H1 (cell line): ENCODE data around the gene MYOD1. TPM values are rescaled to one million over a fixed set of nuclear protein-coding genes. Genes with fewer than 3 reads are reported as not detected.

Experiments
- CTCF ChIA-PET: fragments of 300-600 bp; sonication (Branson Sonifier 250); formaldehyde crosslinking; loops from one replicate; lab custom pipeline; 2021; ENCODE audit not compliant: partially characterized antibody; lab: Charles Lee
- POLR2A ChIA-PET: fragments of 300-600 bp; sonication (Branson Sonifier 250); formaldehyde crosslinking; loops from one replicate; lab custom pipeline; 2021; ENCODE audit warnings: inconsistent platforms; ENCODE audit not compliant: partially characterized antibody; lab: Charles Lee
- DNase-seq, 2 experiments: peaks; one replicate each; pipeline versions ENCODE4 v3.0.0 to v3.0.0-alpha.2; 2010 to 2022; ENCODE audit warnings: low spot score in 2 of 2, low read depth in 1 of 2, mixed read lengths in 1 of 2
- FAIRE-seq: peaks from 2 replicates; lab custom pipeline; 2011; peaks lifted over from hg19 to GRCh38; lab: Jason Lieb, UNC
- H2AFZ ChIP-seq: 2 replicates; pipeline ENCODE4 v1.8.1; 2012; ENCODE audit warnings: low read length, inconsistent platforms
- H2AK5ac ChIP-seq: 2 replicates; pipeline ENCODE4 v1.6.1; 2013; ENCODE audit warnings: low read depth, low read length
- H2BK120ac ChIP-seq: replicated peaks from 2 replicates; pipeline ENCODE3; 2013; ENCODE audit warnings: low read depth, low read length, inconsistent platforms
- H2BK12ac ChIP-seq: 2 replicates; pipeline ENCODE4 v1.6.1; 2013; ENCODE audit warnings: low read depth, low read length
- H2BK15ac ChIP-seq: 2 replicates; pipeline ENCODE4 v1.6.1; 2013; ENCODE audit warnings: low read length
- H2BK20ac ChIP-seq: 2 replicates; pipeline ENCODE4 v1.6.1; 2013; ENCODE audit warnings: low read length
- H2BK5ac ChIP-seq: 2 replicates; pipeline ENCODE4 v1.6.1; 2013; ENCODE audit warnings: low read depth, low read length
- H3K14ac ChIP-seq: 2 replicates; pipeline ENCODE4 v1.6.1; 2013; ENCODE audit warnings: inconsistent platforms; ENCODE audit not compliant: insufficient read length
- H3K18ac ChIP-seq: 2 replicates; pipeline ENCODE4 v1.6.1; 2013; ENCODE audit warnings: low read length; ENCODE audit errors: extremely low read depth
- H3K23ac ChIP-seq: 2 replicates; pipeline ENCODE4 v1.6.1; 2013; ENCODE audit warnings: inconsistent platforms; ENCODE audit not compliant: insufficient read length
- H3K23me2 ChIP-seq: 2 replicates; pipeline ENCODE4 v1.6.1; 2013; ENCODE audit warnings: low read depth, low read length
- H3K27ac ChIP-seq: 2 replicates; pipeline ENCODE4 v1.6.1; 2011; ENCODE audit warnings: low read depth, low read length, inconsistent platforms
- H3K27me3 ChIP-seq, 4 experiments: replicated peaks in 1 of 4; 1 replicate in 1 of 4; 2 replicates in 3 of 4; pipeline versions ENCODE4 v1.6.1 to v1.8.1; 2011 to 2013; ENCODE audit warnings: low read length in 3 of 4, mild to moderate bottlenecking in 3 of 4, inconsistent platforms in 2 of 4, mixed read lengths in 2 of 4, moderate library complexity in 1 of 4; ENCODE audit not compliant: control insufficient read depth in 3 of 4, insufficient read depth in 3 of 4; ENCODE audit errors: extremely low read depth in 1 of 4
- H3K36me3 ChIP-seq, 4 experiments: 2 replicates each; pipeline versions ENCODE4 v1.6.1 to v1.8.1; 2011 to 2013; ENCODE audit warnings: mild to moderate bottlenecking in 4 of 4, low read length in 3 of 4, moderate library complexity in 2 of 4, control low read depth in 1 of 4, inconsistent platforms in 1 of 4; ENCODE audit not compliant: insufficient read depth in 4 of 4, control insufficient read depth in 2 of 4
- H3K4ac ChIP-seq: replicated peaks from 2 replicates; pipeline ENCODE3; 2013; ENCODE audit warnings: low read length, low read depth, mixed read lengths, inconsistent platforms; ENCODE audit not compliant: insufficient read length
- H3K4me1 ChIP-seq, 4 experiments: replicated peaks in 1 of 4; 1 replicate in 1 of 4; 2 replicates in 3 of 4; pipeline versions ENCODE4 v1.6.1 to v1.8.1; 2011 to 2013; ENCODE audit warnings: low read length in 3 of 4, inconsistent platforms in 2 of 4, mixed read lengths in 1 of 4; ENCODE audit not compliant: insufficient read depth in 4 of 4, control insufficient read depth in 3 of 4
- H3K4me2 ChIP-seq, 2 experiments: 2 replicates each; pipeline versions ENCODE4 v1.6.1 to v1.8.1; 2011 to 2013; ENCODE audit warnings: low read depth in 2 of 2, low read length in 2 of 2, control low read depth in 1 of 2, inconsistent platforms in 1 of 2, mild to moderate bottlenecking in 1 of 2; ENCODE audit not compliant: insufficient read depth in 1 of 2
- H3K4me3 ChIP-seq, 4 experiments: fragments of 200-600, 300-600 bp in 1 of 4; sonication (generic), shearing (Covaris generic), sonication (Bioruptor Twin) in 1 of 4; 2 replicates each; pipeline versions ENCODE4 v1.5.1 to v1.8.1; 2011 to 2016; ENCODE audit warnings: low read length in 4 of 4, low read depth in 3 of 4, control low read depth in 2 of 4, inconsistent platforms in 2 of 4, mild to moderate bottlenecking in 2 of 4, mixed read lengths in 1 of 4, moderate library complexity in 1 of 4; ENCODE audit not compliant: insufficient read depth in 2 of 4; ENCODE audit errors: extremely low read depth in 1 of 4
- H3K56ac ChIP-seq: replicated peaks from 2 replicates; pipeline ENCODE3; 2013; ENCODE audit warnings: low read depth, mild to moderate bottlenecking, mixed read lengths, low read length, inconsistent platforms; ENCODE audit not compliant: insufficient read length
- H3K79me1 ChIP-seq: 2 replicates; pipeline ENCODE4 v1.6.1; 2013; ENCODE audit warnings: low read depth, low read length, control low read depth
- H3K79me2 ChIP-seq, 2 experiments: 2 replicates each; pipeline versions ENCODE4 v1.6.1 to v1.8.1; 2012 to 2013; ENCODE audit warnings: low read length in 2 of 2, mild to moderate bottlenecking in 2 of 2, inconsistent platforms in 1 of 2; ENCODE audit not compliant: insufficient read depth in 2 of 2, control insufficient read depth in 1 of 2
- H3K9ac ChIP-seq, 4 experiments: replicated peaks in 1 of 4; 1 replicate in 1 of 4; 2 replicates in 3 of 4; pipeline versions ENCODE4 v1.6.1 to v1.8.1; 2011 to 2013; ENCODE audit warnings: low read depth in 3 of 4, low read length in 3 of 4, control low read depth in 2 of 4, mild to moderate bottlenecking in 2 of 4, moderate library complexity in 2 of 4, inconsistent platforms in 1 of 4; ENCODE audit errors: extremely low read depth in 1 of 4
- H3K9me3 ChIP-seq, 2 experiments: 2 replicates each; pipeline versions ENCODE4 v1.6.1 to v1.8.1; 2012 to 2013; ENCODE audit warnings: mild to moderate bottlenecking in 2 of 2, moderate library complexity in 2 of 2, control low read depth in 1 of 2, inconsistent platforms in 1 of 2, low read depth in 1 of 2, low read length in 1 of 2, mixed read lengths in 1 of 2; ENCODE audit not compliant: insufficient read depth in 2 of 2
- H4K20me1 ChIP-seq, 2 experiments: replicated peaks in 1 of 2; 2 replicates each; pipeline versions ENCODE3 to v1.8.1; 2011 to 2013; ENCODE audit warnings: inconsistent platforms in 2 of 2, low read length in 2 of 2, mild to moderate bottlenecking in 1 of 2; ENCODE audit not compliant: insufficient read depth in 2 of 2, control insufficient read depth in 1 of 2
- H4K5ac ChIP-seq: 2 replicates; pipeline ENCODE4 v1.6.1; 2013; ENCODE audit warnings: low read length, low read depth, mixed read lengths, inconsistent platforms; ENCODE audit not compliant: insufficient read length
- H4K8ac ChIP-seq: 2 replicates; pipeline ENCODE4 v1.8.0; 2013; ENCODE audit warnings: mild to moderate bottlenecking, moderate library complexity, low read length, inconsistent platforms; ENCODE audit not compliant: insufficient read depth; ENCODE audit errors: extremely low read depth
- H4K91ac ChIP-seq: replicated peaks from 2 replicates; pipeline ENCODE3; 2013; ENCODE audit warnings: low read length, mixed read lengths, inconsistent platforms; ENCODE audit not compliant: insufficient read length
- CEBPB ChIP-seq: IDR thresholded peaks from 2 replicates; pipeline ENCODE4 v1.6.1; 2012; ENCODE audit warnings: low read depth, low read length
- CTCF ChIP-seq, 3 experiments: IDR thresholded peaks; 1 replicate in 2 of 3; 2 replicates in 1 of 3; pipeline versions ENCODE4 v1.5.1 to v1.6.1; 2011; ENCODE audit warnings: low read length in 3 of 3, mild to moderate bottlenecking in 3 of 3, inconsistent platforms in 2 of 3, low read depth in 1 of 3, moderate library complexity in 1 of 3; ENCODE audit not compliant: insufficient read depth in 1 of 3; ENCODE audit errors: control extremely low read depth in 1 of 3
- HDAC6 ChIP-seq: IDR thresholded peaks from one replicate; pipeline ENCODE4 v1.7.1; 2012; ENCODE audit warnings: low read depth, mild to moderate bottlenecking, inconsistent platforms, low read length, moderate library complexity
- RFX5 ChIP-seq: IDR thresholded peaks from 2 replicates; pipeline ENCODE4 v1.6.1; 2011; ENCODE audit warnings: low read depth, low read length, improper control_type of control experiment, borderline replicate concordance
- SIX5 ChIP-seq: IDR thresholded peaks from 2 replicates; pipeline ENCODE4 v1.6.1; 2011; ENCODE audit warnings: mild to moderate bottlenecking, low read depth, low read length
- YY1 ChIP-seq: IDR thresholded peaks from 2 replicates; pipeline ENCODE4 v1.6.1; 2011; ENCODE audit warnings: low read depth, mild to moderate bottlenecking, low read length
- WGBS, 2 experiments: shearing (Covaris generic) in 1 of 2; methylation state at CpG; one replicate each; pipeline versions ENCODE4 v1.1.6 to v1.1.7; 2013 to 2015; ENCODE audit warnings: low lambda C conversion rate in 2 of 2, mixed read lengths in 2 of 2, inconsistent platforms in 1 of 2, low coverage in 1 of 2, missing lambda C conversion rate in 1 of 2; ENCODE audit not compliant: insufficient replicate concordance in 2 of 2, insufficient coverage in 1 of 2, insufficient read length in 1 of 2; ENCODE audit errors: extremely low coverage in 1 of 2, missing lambda C conversion rate in 1 of 2; 5-methylcytosine and 5-hydroxymethylcytosine counted together
- polyA plus RNA-seq, 7 experiments: library from polyadenylated mRNA; depleted of rRNA in 3 of 7; stranded (reverse) in 5 of 7; unstranded in 2 of 7; fragments of >200 nt in 5 of 7; fragments of 200-250 nt in 2 of 7; gene quantifications; 1 replicate in 5 of 7; 2 replicates in 1 of 7; 4 replicates in 1 of 7; pipeline versions ENCODE4 v1.2.1 to v1.2.3, GENCODE V29; 2011 to 2013; ENCODE audit warnings: missing spikeins in 2 of 7, mixed read lengths in 2 of 7
- total RNA-seq: library from RNA; stranded (reverse); fragmentation: NEBNext Ultra II Directional; extraction: Animal tissue kit (Norgen Biotek cat#: 25700); gene quantifications from 2 replicates; pipeline ENCODE4 v1.2.1, GENCODE V29; 2021
- TF ChIP-seq, protein P1 (sequence below): IDR thresholded peaks from 2 replicates; pipeline ENCODE4 v1.6.1; 2012; ENCODE audit warnings: inconsistent platforms
- TF ChIP-seq, protein P2 (sequence below): IDR thresholded peaks from 2 replicates; pipeline ENCODE4 v1.6.1; 2011; ENCODE audit warnings: low read length, improper control_type of control experiment
- TF ChIP-seq, protein P3 (sequence below): IDR thresholded peaks from 2 replicates; pipeline ENCODE4 v1.6.1; 2012; ENCODE audit warnings: inconsistent platforms

MYOD1 gene
- total and polyA plus RNA-seq, 2 of the 8 experiments (the other 6 are each of a cell fraction or from before 2014, with no cell fraction given), result not detected

DNA sequence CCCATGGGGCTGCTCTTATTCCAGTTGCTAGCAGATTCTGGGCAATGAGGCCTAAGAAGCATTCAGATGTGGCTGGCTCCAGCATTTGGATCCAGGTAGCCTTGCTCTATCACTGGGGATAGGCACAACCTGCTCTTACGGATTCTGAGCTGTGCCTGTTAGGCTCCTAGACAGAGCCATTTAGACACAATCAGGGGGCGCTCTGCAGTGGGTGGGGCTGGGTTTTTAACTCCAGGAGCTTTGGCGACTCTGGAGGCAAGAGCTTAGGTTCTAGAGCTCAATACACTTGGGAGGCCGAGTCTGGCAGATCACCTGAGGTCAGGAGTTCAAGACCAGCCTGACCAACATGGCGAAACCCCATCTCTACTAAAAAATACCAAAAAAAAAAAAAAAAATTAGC, 47.2 kb downstream of the MYOD1 start:
- no peak overlapping the region for H3K14ac ChIP-seq
- POLR2A ChIA-PET, result interaction anchor here (0.7 kb wide), 1 partner anchor 67 kb away, joined by 3 read pairs; no protein-coding TSS in a partner anchor
- no peak for TF ChIP-seq HDAC6
- TF ChIP-seq, protein P1, sequence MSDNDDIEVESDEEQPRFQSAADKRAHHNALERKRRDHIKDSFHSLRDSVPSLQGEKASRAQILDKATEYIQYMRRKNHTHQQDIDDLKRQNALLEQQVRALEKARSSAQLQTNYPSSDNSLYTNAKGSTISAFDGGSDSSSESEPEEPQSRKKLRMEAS, result no peak
- TF ChIP-seq RFX5, result no peak
- no peak for TF ChIP-seq CTCF (IDR thresholded peaks at IDR 0.05; ENCODE audit: control extremely low read depth in 1 of 3, insufficient read depth in 1 of 3, low read depth in 1 of 3, low read length in 3 of 3)
- no peak for TF ChIP-seq CEBPB
- TF ChIP-seq, protein P2, sequence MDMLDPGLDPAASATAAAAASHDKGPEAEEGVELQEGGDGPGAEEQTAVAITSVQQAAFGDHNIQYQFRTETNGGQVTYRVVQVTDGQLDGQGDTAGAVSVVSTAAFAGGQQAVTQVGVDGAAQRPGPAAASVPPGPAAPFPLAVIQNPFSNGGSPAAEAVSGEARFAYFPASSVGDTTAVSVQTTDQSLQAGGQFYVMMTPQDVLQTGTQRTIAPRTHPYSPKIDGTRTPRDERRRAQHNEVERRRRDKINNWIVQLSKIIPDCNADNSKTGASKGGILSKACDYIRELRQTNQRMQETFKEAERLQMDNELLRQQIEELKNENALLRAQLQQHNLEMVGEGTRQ, result no peak
- TF ChIP-seq YY1, result no peak
- TF ChIP-seq, protein P3, sequence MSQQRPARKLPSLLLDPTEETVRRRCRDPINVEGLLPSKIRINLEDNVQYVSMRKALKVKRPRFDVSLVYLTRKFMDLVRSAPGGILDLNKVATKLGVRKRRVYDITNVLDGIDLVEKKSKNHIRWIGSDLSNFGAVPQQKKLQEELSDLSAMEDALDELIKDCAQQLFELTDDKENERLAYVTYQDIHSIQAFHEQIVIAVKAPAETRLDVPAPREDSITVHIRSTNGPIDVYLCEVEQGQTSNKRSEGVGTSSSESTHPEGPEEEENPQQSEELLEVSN, result no peak
- TF ChIP-seq SIX5, result no peak

More for the DNA sequence above, 47.2 kb downstream of the MYOD1 start:
- no peak overlapping the region for H4K8ac ChIP-seq
- no peaks in the 10 kb centered on the region for H3K79me1 ChIP-seq
- H3K27me3 ChIP-seq, result no peaks in the 10 kb centered on the region
- no peak overlapping the region for H4K91ac ChIP-seq
- H3K9ac ChIP-seq, result no peak overlapping the region
- no peak overlapping the region for H2BK120ac ChIP-seq
- peaks cover 0 to 5% (median 2%) of the 10 kb centered on the region in 4 experiments; a peak in 4 of 7 replicates for H3K4me1 ChIP-seq
- no peak overlapping the region for H2BK5ac ChIP-seq
- H3K18ac ChIP-seq, result no peak overlapping the region
- FAIRE-seq (no peak), DNase-seq (no peak)
- H2BK15ac ChIP-seq, result no peak overlapping the region
- peaks cover 0 to 2% of the 10 kb centered on the region in 2 experiments for H4K20me1 ChIP-seq
- H2BK12ac ChIP-seq, result no peak overlapping the region
- no peak overlapping the region for H2AFZ ChIP-seq
- peaks cover 11% of the 10 kb centered on the region; the same call in 1 of the 2 replicates for H3K23me2 ChIP-seq
- no peak overlapping the region for H3K23ac ChIP-seq
- no peak overlapping the region for H3K27ac ChIP-seq
- no peaks in the 10 kb centered on the region for H3K36me3 ChIP-seq
- H2BK20ac ChIP-seq, result no peak overlapping the region
- H3K4ac ChIP-seq, result no peak overlapping the region
- WGBS, 2 experiments, result 82% methylated on average over 4 of the region's 5 CpGs; no CpG with 5 or more reads in 1 of the 2 experiments
- no peaks in the 10 kb centered on the region for H3K79me2 ChIP-seq
- CTCF ChIA-PET, result interaction anchor here (0.7 to 4.1 kb wide), 19 partner anchors 10 to 225 kb away, joined by 3 to 20 read pairs (median 4); no protein-coding TSS in a partner anchor
- H3K9me3 ChIP-seq, result no peaks in the 10 kb centered on the region; a peak in 1 of 4 replicates
- no peak overlapping the region for H2AK5ac ChIP-seq
- H4K5ac ChIP-seq, result no peak overlapping the region
- H3K56ac ChIP-seq, result no peak overlapping the region
- H3K4me3 ChIP-seq, result no peak overlapping the region
- H3K4me2 ChIP-seq, result no peak overlapping the region
